ENCODE data around the gene ETV1.

Gene ETV1

GRCh38 chr7:13878154-13878553, 111.3 kb downstream of the ETV1 start:
- no peak for FAIRE-seq

- FAIRE-seq, result no peak
Measured at GRCh38 chr7:13875496-13876074, 113.9 kb downstream of the ETV1 start.

GRCh38 chr7:13874783-13875182, 114.7 kb downstream of the ETV1 start:
- FAIRE-seq, result no peak

GRCh38 chr7:13872709-13873108, 116.8 kb downstream of the ETV1 start:
- no peak for FAIRE-seq

- no peak for FAIRE-seq
Measured at GRCh38 chr7:13871008-13871407, 118.5 kb downstream of the ETV1 start.

- FAIRE-seq, result no peak
Measured at GRCh38 chr7:13860734-13861133, 128.7 kb downstream of the ETV1 start.

GRCh38 chr7:13856012-13856411, 133.5 kb downstream of the ETV1 start:
- no peak for FAIRE-seq

GRCh38 chr7:13852281-13852968, 137.0 kb downstream of the ETV1 start:
- FAIRE-seq, result no peak

- no peak for FAIRE-seq
Measured at GRCh38 chr7:13851736-13852135, 137.7 kb downstream of the ETV1 start.

- FAIRE-seq, result no peak
Measured at GRCh38 chr7:13850185-13850752, 139.2 kb downstream of the ETV1 start.

GRCh38 chr7:13849163-13849892, 140.1 kb downstream of the ETV1 start:
- no peak for FAIRE-seq

- no peak for FAIRE-seq
Measured at GRCh38 chr7:13848681-13849131, 140.8 kb downstream of the ETV1 start.

- no peak for FAIRE-seq
Measured at GRCh38 chr7:13846386-13846785, 143.1 kb downstream of the ETV1 start.

- no peak for FAIRE-seq
Measured at GRCh38 chr7:13845601-13846000, 143.9 kb downstream of the ETV1 start.

- no peak for FAIRE-seq
Measured at GRCh38 chr7:13844954-13845353, 144.5 kb downstream of the ETV1 start.

- FAIRE-seq, result no peak
Measured at GRCh38 chr7:13841284-13841683, 148.2 kb downstream of the ETV1 start.
